Hepatocyte (in vitro differentiated cells): ENCODE measurements around the gene EHD1.

Experiments used
- EZH2 ChIP-seq: fragments of 200-600 bp; sonication (generic); IDR thresholded peaks from 2 replicates; pipeline ENCODE4 v1.6.1; 2016; ENCODE audit warnings: antibody characterized with exemption, mild to moderate bottlenecking, borderline replicate concordance
- EZH2phosphoT487 ChIP-seq: fragments of 200-600 bp; sonication (generic); IDR thresholded peaks from one replicate; pipeline ENCODE4 v1.6.1; 2018; ENCODE audit warnings: antibody characterized with exemption, mild to moderate bottlenecking, low read depth, moderate library complexity; ENCODE audit not compliant: unreplicated experiment, severe bottlenecking
- TF ChIP-seq, protein P1 (sequence below): fragments of 200-600 bp; sonication (generic); IDR thresholded peaks from 2 replicates; pipeline ENCODE4 v1.5.1; 2016; ENCODE audit warnings: antibody characterized with exemption, mild to moderate bottlenecking; ENCODE audit not compliant: poor library complexity

DNA sequence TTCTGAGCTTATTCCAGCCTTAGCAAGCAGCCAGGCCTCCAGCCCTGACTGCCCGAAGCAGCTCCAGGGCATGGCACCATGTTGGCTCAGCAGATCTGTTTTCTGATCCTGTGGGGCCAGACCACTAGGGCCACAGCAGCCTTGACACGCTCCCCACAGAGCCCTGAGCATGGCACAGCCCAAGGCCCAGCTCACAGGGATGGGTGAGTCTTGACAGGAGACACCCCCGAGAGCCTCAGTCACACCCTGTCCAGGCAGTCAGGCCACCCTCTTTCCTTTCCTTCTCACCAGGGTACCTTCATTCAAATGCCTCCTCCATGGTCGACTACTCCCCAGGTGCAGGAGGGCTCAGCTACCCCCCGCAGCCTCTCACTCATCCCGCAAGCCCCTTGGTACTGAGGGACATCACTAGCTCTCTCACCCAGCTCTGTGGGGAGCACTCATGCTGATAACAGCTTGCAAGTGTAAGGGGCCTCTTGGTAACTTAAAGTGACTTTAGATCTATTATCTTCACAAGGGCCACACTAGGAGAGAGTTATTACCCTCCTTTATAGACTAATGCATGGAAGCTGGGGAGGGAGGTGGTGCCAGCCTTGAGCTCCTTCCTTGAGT, 30.1 kb downstream of the EHD1 start:
- TF ChIP-seq, protein P1, sequence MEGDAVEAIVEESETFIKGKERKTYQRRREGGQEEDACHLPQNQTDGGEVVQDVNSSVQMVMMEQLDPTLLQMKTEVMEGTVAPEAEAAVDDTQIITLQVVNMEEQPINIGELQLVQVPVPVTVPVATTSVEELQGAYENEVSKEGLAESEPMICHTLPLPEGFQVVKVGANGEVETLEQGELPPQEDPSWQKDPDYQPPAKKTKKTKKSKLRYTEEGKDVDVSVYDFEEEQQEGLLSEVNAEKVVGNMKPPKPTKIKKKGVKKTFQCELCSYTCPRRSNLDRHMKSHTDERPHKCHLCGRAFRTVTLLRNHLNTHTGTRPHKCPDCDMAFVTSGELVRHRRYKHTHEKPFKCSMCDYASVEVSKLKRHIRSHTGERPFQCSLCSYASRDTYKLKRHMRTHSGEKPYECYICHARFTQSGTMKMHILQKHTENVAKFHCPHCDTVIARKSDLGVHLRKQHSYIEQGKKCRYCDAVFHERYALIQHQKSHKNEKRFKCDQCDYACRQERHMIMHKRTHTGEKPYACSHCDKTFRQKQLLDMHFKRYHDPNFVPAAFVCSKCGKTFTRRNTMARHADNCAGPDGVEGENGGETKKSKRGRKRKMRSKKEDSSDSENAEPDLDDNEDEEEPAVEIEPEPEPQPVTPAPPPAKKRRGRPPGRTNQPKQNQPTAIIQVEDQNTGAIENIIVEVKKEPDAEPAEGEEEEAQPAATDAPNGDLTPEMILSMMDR: no peak
- TF ChIP-seq EZH2phosphoT487 (no peak), EZH2 (no peak)
